ENCODE data around the gene TMEM187. TPM values are rescaled to one million over a fixed set of nuclear protein-coding genes. Genes with fewer than 3 reads are reported as not detected.

The TMEM187 gene
- polyA plus RNA-seq, 2 donors: 2.5 to 3.3 TPM

DNA sequence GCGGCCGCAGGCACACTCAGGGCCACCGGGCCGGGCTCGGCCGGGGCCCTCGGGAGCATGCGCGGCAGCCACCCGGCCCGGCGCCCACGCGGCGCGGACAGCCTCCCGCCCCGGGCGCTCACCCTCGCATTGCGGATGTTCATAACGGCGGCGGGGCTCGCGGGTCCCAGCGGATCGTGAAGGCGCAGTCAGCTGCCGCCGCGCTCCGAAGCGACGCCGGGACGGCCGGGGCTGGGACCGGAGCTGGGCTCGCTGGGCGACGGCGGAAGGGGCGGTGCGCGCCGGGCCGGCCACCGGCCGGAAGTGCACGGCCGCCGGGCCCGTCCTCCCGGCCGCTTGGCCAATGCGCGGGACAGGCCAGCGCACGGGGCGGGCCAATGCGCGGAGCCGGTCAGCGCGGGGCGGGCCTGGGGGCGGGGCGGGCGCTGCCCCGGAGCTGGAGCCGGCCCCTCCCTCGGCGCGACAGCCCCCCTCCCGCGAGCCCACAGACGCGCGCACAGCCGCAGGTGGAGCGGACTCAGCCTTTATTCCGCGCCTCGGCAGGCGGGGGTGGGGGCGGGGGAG, 37.7 kb upstream of the TMEM187 start, which contains the start of gene NAA10:
NAA10 (minus strand) TSS at position 276 of the 564 bp plus-strand sequence; CDS start at position 143, 133 bp downstream.
- Histone ChIP-seq H3K9me3 (ENCODE audit: control insufficient read depth in 2 of 2, insufficient read depth in 1 of 2, low read depth in 1 of 2, low read length in 1 of 2) (no peaks in the 10 kb centered on the region), H3K27ac (ENCODE audit: low read depth in 2 of 2, low read length in 1 of 2) (peak within 1 kb of the TSS; percentile 59 to 62), H3K4me1 (ENCODE audit: control insufficient read depth in 2 of 2, insufficient read depth in 2 of 2, low read length in 1 of 2) (peaks cover 0 to 4% of the 10 kb centered on the region in 2 donors), H3K27me3 (ENCODE audit: control insufficient read depth in 1 of 2, insufficient read depth in 2 of 2, low read length in 2 of 2) (no peaks in the 10 kb centered on the region), H3K4me3 (ENCODE audit: low read depth in 1 of 2, low read length in 2 of 2) (peak within 1 kb of the TSS; percentile 74 to 79), H3K36me3 (ENCODE audit: control insufficient read depth in 2 of 2, insufficient read depth in 2 of 2, low read length in 1 of 2) (peaks cover 0 to 19% of the 10 kb centered on the region in 2 donors)
- WGBS, 2 donors: 1 to 10% methylated on average over 46 to 80 of the region's 87 CpGs

- 6 to 33% methylated on average over 26 to 28 of the region's 32 CpGs for WGBS, 2 donors
- H3K4me3 ChIP-seq (ENCODE audit: low read depth in 1 of 2, low read length in 2 of 2): peak overlapping the region; percentile 33 to 74
- H3K27me3 ChIP-seq (ENCODE audit: control insufficient read depth in 1 of 2, insufficient read depth in 2 of 2, low read length in 2 of 2): no peaks in the 10 kb centered on the region
- H3K4me1 ChIP-seq (ENCODE audit: control insufficient read depth in 2 of 2, insufficient read depth in 2 of 2, low read length in 1 of 2): peaks cover 0 to 4% of the 10 kb centered on the region in 2 donors
- no peak overlapping the region for H3K27ac ChIP-seq (ENCODE audit: low read depth in 2 of 2, low read length in 1 of 2)
- H3K9me3 ChIP-seq (ENCODE audit: control insufficient read depth in 2 of 2, insufficient read depth in 1 of 2, low read depth in 1 of 2, low read length in 1 of 2): no peaks in the 10 kb centered on the region
- H3K36me3 ChIP-seq (ENCODE audit: control insufficient read depth in 2 of 2, insufficient read depth in 2 of 2, low read length in 1 of 2): peaks cover 0 to 15% of the 10 kb centered on the region in 2 donors
Measured at GRCh38 chrX:153935326-153935851, 37.2 kb upstream of the TMEM187 start.

DNA sequence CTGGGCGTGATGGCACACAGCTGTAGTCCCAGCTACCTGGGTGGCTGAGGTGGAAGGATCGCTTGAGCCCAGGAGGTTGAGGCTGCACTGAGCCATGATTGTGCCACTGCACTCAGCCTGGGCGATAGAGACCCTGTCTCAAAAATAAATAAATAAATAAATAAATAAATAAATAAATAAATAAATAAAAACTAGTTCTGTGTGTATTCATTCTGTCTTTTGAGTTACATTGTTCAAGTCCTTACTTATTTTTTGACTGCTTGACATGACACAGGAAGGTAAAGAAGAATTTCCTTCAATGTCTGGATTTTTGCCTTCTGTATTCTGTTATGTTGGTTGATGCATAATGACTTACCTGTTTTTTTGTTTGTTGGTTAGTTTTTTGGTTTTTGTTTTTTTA, 35.5 kb upstream of the TMEM187 start:
- H3K4me1 ChIP-seq (ENCODE audit: control insufficient read depth in 2 of 2, insufficient read depth in 2 of 2, low read length in 1 of 2): peaks cover 0 to 4% of the 10 kb centered on the region in 2 donors
- no peaks in the 10 kb centered on the region for H3K9me3 ChIP-seq (ENCODE audit: control insufficient read depth in 2 of 2, insufficient read depth in 1 of 2, low read depth in 1 of 2, low read length in 1 of 2)
- no peak overlapping the region for H3K4me3 ChIP-seq (ENCODE audit: low read depth in 1 of 2, low read length in 2 of 2)
- peaks cover 0 to under 1% of the 10 kb centered on the region in 2 donors for H3K36me3 ChIP-seq (ENCODE audit: control insufficient read depth in 2 of 2, insufficient read depth in 2 of 2, low read length in 1 of 2)
- H3K27me3 ChIP-seq (ENCODE audit: control insufficient read depth in 1 of 2, insufficient read depth in 2 of 2, low read length in 2 of 2): no peaks in the 10 kb centered on the region
- H3K27ac ChIP-seq (ENCODE audit: low read depth in 2 of 2, low read length in 1 of 2): no peak overlapping the region
- WGBS, 2 donors: 91 to 92% methylated on average over 3 of the region's 3 CpGs

DNA sequence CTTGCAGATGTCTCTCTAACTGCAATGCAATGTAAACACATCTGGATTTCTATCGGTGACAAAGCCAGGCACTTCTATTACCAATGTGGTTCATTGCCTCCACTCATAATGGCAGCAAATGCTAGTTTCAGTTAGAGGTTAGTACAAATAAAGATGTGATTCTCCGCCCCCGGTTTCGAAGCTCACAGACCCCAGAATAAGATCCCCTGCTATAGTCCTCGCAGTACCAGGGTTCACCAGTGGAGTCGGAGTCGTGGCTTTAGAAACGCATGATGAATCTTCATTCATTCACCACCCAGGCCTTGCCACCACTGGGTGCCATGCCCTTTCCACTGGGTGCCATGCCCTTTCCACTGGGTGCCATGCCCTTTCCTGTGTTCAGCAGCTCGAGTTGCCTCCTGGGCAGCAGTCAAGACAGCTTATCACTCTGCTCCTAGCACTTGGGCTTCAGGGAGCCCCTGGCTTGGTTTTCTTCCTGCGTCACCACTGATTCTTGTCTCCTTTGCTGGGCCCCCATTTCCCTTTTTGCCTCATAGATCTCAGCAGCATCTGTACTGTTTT, 34.2 kb upstream of the TMEM187 start:
- Histone ChIP-seq H3K9me3 (ENCODE audit: control insufficient read depth in 2 of 2, insufficient read depth in 1 of 2, low read depth in 1 of 2, low read length in 1 of 2) (no peaks in the 10 kb centered on the region), H3K4me3 (ENCODE audit: low read depth in 1 of 2, low read length in 2 of 2) (no peak overlapping the region), H3K27me3 (ENCODE audit: control insufficient read depth in 1 of 2, insufficient read depth in 2 of 2, low read length in 2 of 2) (no peaks in the 10 kb centered on the region), H3K27ac (ENCODE audit: low read depth in 2 of 2, low read length in 1 of 2) (no peak overlapping the region), H3K36me3 (ENCODE audit: control insufficient read depth in 2 of 2, insufficient read depth in 2 of 2, low read length in 1 of 2) (no peaks in the 10 kb centered on the region), H3K4me1 (ENCODE audit: control insufficient read depth in 2 of 2, insufficient read depth in 2 of 2, low read length in 1 of 2) (peaks cover 0 to 4% of the 10 kb centered on the region in 2 donors)
- 72 to 81% methylated on average over 10 of the region's 10 CpGs for WGBS, 2 donors

DNA sequence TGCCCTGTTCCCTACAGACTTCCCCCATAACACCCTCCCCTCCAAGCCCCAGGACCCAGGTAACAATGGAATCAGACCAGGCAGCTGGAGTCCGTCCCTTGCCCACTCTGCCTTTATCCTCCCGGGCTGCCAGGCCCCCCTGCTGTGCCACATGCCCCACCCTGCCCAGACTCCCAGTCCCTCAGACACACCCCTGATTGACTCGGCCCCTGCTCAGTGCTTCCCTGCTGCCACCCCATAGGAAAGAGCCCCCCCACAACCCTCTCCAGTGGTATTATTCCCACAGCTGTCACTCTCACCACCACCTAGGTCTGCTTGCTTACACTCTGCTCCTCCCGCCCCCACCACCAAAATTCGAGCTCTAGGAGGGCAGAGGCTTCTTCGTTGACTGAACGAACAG, 33.0 kb upstream of the TMEM187 start:
- peaks cover 0 to 4% of the 10 kb centered on the region in 2 donors for H3K4me1 ChIP-seq (ENCODE audit: control insufficient read depth in 2 of 2, insufficient read depth in 2 of 2, low read length in 1 of 2)
- 61 to 68% methylated on average over 7 of the region's 7 CpGs for WGBS, 2 donors
- H3K36me3 ChIP-seq (ENCODE audit: control insufficient read depth in 2 of 2, insufficient read depth in 2 of 2, low read length in 1 of 2): no peaks in the 10 kb centered on the region
- no peak overlapping the region for H3K27ac ChIP-seq (ENCODE audit: low read depth in 2 of 2, low read length in 1 of 2)
- H3K4me3 ChIP-seq (ENCODE audit: low read depth in 1 of 2, low read length in 2 of 2): no peak overlapping the region
- H3K27me3 ChIP-seq (ENCODE audit: control insufficient read depth in 1 of 2, insufficient read depth in 2 of 2, low read length in 2 of 2): no peaks in the 10 kb centered on the region
- H3K9me3 ChIP-seq (ENCODE audit: control insufficient read depth in 2 of 2, insufficient read depth in 1 of 2, low read depth in 1 of 2, low read length in 1 of 2): no peaks in the 10 kb centered on the region

GRCh38 chrX:153941336-153942252, 31.0 kb upstream of the TMEM187 start:
- H3K27me3 ChIP-seq (ENCODE audit: control insufficient read depth in 1 of 2, insufficient read depth in 2 of 2, low read length in 2 of 2): no peaks in the 10 kb centered on the region
- no peaks in the 10 kb centered on the region for H3K36me3 ChIP-seq (ENCODE audit: control insufficient read depth in 2 of 2, insufficient read depth in 2 of 2, low read length in 1 of 2)
- no peaks in the 10 kb centered on the region for H3K4me1 ChIP-seq (ENCODE audit: control insufficient read depth in 2 of 2, insufficient read depth in 2 of 2, low read length in 1 of 2)
- no peak overlapping the region for H3K27ac ChIP-seq (ENCODE audit: low read depth in 2 of 2, low read length in 1 of 2)
- no peaks in the 10 kb centered on the region for H3K9me3 ChIP-seq (ENCODE audit: control insufficient read depth in 2 of 2, insufficient read depth in 1 of 2, low read depth in 1 of 2, low read length in 1 of 2)
- 38 to 47% methylated on average over 23 of the region's 23 CpGs for WGBS, 2 donors
- H3K4me3 ChIP-seq (ENCODE audit: low read depth in 1 of 2, low read length in 2 of 2): no peak overlapping the region

DNA sequence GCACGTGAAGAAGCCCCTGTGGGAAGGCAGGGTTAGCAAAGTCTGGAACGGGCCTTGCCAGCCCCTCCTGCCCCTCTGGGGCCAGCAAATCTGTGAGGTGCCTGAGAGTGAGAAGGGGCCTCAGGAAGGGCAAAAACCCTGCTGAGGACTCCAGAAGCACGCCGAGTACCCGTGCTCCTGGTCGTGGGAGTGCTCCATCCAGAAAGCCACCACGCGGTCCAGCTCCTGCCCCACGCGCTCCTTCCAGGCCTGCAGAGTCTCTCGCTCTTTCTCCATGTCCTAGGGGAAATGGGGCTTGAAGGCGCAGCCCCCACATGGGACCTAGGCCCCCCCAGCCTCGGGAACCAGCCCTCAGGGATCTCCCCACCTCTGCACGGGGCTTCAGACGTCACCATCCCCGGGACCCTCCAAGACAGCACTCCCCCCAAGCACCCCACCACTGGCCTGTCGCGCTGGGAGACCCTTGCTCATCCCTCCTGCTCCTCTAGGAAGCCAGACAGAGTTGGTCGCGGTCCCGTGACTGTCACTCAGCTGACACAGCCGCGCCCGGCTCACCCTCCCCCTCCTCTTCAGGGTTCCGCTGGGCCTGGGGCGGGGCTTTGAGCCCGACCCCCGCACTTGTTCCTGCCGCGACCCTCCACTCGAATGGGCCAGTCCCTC, 28.3 kb upstream of the TMEM187 start, which contains the start of gene RENBP:
RENBP (minus strand) TSS at position 504 of the 660 bp plus-strand sequence; CDS start at position 471, 33 bp downstream.
- 29 to 35% methylated on average over 28 to 31 of the region's 31 CpGs for WGBS, 2 donors
- peaks cover 0 to 5% of the 10 kb centered on the region in 2 donors for H3K36me3 ChIP-seq (ENCODE audit: control insufficient read depth in 2 of 2, insufficient read depth in 2 of 2, low read length in 1 of 2)

GRCh38 chrX:153944800-153945150, 27.8 kb upstream of the TMEM187 start:
- Histone ChIP-seq H3K4me3 (ENCODE audit: low read depth in 1 of 2, low read length in 2 of 2) (no peak overlapping the region), H3K27ac (ENCODE audit: low read depth in 2 of 2, low read length in 1 of 2) (no peak overlapping the region), H3K9me3 (ENCODE audit: control insufficient read depth in 2 of 2, insufficient read depth in 1 of 2, low read depth in 1 of 2, low read length in 1 of 2) (no peaks in the 10 kb centered on the region), H3K4me1 (ENCODE audit: control insufficient read depth in 2 of 2, insufficient read depth in 2 of 2, low read length in 1 of 2) (no peaks in the 10 kb centered on the region), H3K36me3 (ENCODE audit: control insufficient read depth in 2 of 2, insufficient read depth in 2 of 2, low read length in 1 of 2) (peaks cover 0 to 10% of the 10 kb centered on the region in 2 donors), H3K27me3 (ENCODE audit: control insufficient read depth in 1 of 2, insufficient read depth in 2 of 2, low read length in 2 of 2) (no peaks in the 10 kb centered on the region)
- WGBS, 2 donors: 61 to 66% methylated on average over 6 of the region's 6 CpGs

More for the DNA sequence above, 28.3 kb upstream of the TMEM187 start, which contains the start of gene RENBP:
- H3K4me1 ChIP-seq (ENCODE audit: control insufficient read depth in 2 of 2, insufficient read depth in 2 of 2, low read length in 1 of 2): no peaks in the 10 kb centered on the region
- no peaks in the 10 kb centered on the region for H3K27me3 ChIP-seq (ENCODE audit: control insufficient read depth in 1 of 2, insufficient read depth in 2 of 2, low read length in 2 of 2)
- H3K4me3 ChIP-seq (ENCODE audit: low read depth in 1 of 2, low read length in 2 of 2): peak within 1 kb of the TSS in 1 of 2 donors; percentile 15
- H3K27ac ChIP-seq (ENCODE audit: low read depth in 2 of 2, low read length in 1 of 2): no peak within 1 kb of the TSS
- no peaks in the 10 kb centered on the region for H3K9me3 ChIP-seq (ENCODE audit: control insufficient read depth in 2 of 2, insufficient read depth in 1 of 2, low read depth in 1 of 2, low read length in 1 of 2)

All from esophagus (tissue), 2 donors.